HTERT RPE-1 (cell line): ENCODE data around the gene CDH22.

ENCODE experiments used
- in situ Hi-C: fragments of 300-500 bp; cut with MboI; formaldehyde crosslinking; loops from 4 replicates; pipeline ENCODE4 v1.14.3; 2020; ENCODE audit warnings: low sequenced_read_pairs

The CDH22 gene

DNA sequence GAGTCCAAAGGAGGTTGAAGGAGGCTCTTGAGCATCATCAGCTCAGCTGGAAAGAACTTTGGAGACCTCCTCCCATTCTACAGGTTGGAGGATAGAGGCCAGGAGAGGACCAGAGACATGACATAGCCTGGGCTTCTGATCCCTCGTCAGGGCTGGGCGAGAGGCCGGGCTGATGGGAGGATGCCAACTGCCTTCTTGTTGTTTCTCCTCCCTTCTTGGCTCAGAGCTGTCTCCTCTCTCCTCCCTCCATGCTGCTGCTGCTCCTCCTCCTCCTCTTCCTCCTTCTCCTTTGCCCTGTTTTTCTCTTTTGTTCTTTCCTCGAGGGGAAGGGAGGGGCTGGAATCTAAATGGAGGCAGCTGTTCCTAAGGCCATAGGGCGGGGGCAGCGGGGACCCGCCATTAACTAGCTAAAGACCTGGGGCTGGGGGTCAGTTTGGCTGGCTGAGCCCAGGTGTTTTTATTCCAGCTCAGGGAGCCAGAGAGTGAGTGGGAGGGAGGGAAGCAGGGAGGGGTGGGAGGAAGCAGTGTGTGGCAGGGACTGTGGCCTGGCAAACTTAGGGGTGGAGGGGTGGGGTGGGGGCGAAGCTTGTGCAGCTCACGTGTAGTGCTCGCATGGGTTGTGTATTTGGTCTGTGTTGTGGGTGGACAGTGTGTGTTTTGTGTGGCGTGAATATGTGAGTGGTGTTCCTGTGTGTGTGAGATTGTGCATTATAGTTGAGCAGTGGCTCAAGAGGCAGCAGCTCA lies 105.4 kb downstream of the CDH22 start:
- in situ Hi-C loops: no loop called here

GRCh38 chr20:46200582-46201570 lies 107.4 kb downstream of the CDH22 start:
- in situ Hi-C loops: no loop called here

DNA sequence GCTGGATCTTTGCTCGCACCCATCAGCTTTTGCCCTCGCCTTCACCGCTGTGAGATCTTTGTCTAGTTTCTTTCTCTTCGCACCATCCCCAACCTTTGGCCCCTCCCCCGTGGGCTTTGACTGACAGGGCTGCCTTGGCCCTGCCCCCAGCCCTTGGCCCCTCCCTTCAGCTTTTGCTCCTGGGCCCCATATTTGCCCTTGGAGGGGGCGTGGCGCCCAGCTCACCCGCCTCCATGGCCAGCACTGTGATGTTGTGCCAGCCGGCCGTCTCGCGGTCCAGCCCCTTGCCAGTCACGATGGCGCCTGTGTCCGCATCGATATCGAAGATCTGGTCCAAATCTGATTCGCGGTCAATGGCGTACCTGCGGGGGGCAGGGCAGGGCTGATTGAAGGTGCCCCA lies 109.1 kb downstream of the CDH22 start:
- in situ Hi-C loops: no loop called here

GRCh38 chr20:46196990-46197389 lies 111.3 kb downstream of the CDH22 start:
- in situ Hi-C loops: no loop called here

GRCh38 chr20:46195264-46196036 lies 112.8 kb downstream of the CDH22 start:
- in situ Hi-C loops: no loop called here

DNA sequence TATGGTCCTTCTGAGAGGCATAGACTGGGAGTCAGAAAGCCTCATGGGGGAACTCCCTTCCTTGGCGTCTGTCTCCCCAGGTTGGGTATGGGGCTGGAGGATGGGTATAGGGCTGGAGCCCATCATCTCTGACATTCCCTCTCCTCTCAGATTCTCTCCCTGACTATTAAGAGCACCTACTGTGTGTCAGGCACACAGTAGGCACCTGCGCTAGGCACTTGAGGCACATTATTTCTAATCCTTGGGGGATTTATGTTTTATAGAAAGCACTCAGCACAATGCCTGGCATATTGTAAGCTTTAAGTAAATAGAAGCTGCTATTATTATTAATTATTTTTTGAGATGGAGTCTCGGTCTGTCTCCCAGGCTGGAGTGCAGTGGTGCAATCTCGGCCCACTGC lies 113.9 kb downstream of the CDH22 start:
- in situ Hi-C loops: no loop called here

- in situ Hi-C loops: no loop called here
These were observed 115.8 kb downstream of the CDH22 start for GRCh38 chr20:46192376-46192944.

GRCh38 chr20:46191611-46192010 lies 116.7 kb downstream of the CDH22 start:
- in situ Hi-C loops: no loop called here

DNA sequence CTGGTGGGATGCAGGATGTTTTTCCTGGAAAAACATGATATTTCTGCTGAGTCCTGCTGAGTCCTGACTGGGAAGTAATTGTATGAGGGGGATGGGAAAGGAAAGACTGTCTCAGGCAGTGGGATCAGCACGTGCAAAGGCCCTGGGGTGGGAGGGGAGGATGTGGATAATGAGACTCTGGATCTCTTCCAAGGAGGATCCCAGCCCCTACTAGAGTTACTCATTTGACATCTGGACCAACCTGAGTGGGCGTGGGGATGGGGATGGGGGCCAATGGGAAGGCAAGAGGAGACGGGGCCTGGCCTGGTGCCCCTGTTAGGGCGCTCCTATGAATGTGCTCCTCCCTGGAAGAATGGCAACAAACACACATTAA lies 117.1 kb downstream of the CDH22 start:
- in situ Hi-C loops: no loop called here

- in situ Hi-C loops: no loop called here
These were observed 117.7 kb downstream of the CDH22 start for GRCh38 chr20:46190478-46191167.

- in situ Hi-C loops: no loop called here
These were observed 119.3 kb downstream of the CDH22 start for GRCh38 chr20:46188866-46189541.

DNA sequence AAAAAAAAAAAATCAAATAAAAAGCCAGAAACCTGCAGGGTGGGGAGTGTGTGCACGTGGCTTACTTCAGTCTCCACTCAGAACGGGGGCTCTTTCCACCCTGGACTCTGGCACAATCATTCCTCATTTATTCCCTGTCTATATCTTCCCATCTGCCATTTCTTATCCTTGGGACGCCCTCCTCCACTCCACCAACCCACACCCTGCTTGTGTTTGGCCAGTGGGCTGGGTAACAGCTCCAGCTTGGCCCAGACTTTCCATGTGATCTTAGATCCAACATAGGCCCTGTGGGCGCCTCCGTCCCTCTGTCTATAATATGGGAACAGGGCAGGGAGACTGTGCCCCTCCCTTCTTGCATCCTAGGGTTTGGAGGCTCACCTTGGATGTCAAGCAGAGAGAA lies 122.1 kb downstream of the CDH22 start:
- in situ Hi-C loops: no loop called here

DNA sequence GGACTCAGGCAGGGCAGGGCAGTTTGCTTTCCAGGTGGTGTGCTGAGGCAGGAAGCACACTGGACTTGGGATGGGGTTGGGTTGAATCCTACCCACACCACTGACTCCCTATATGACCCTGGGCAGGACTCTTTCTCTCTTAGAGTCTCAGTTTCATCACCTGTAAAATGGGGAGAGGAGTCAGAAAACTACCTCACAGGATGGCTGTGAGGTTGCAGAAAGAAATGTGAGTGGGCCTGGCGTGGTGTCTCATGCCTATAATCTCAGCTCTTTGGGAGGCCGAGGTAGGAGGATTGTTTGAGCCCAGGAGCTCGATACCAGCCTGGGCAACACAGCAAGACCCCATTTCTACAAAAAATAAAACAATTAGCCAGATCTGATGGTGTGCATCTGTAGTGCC lies 122.9 kb downstream of the CDH22 start:
- in situ Hi-C loops: no loop called here

GRCh38 chr20:46183768-46184167 lies 124.5 kb downstream of the CDH22 start:
- in situ Hi-C loops: no loop called here

- in situ Hi-C loops: no loop called here
These were observed 125.8 kb downstream of the CDH22 start for GRCh38 chr20:46182276-46183200.

GRCh38 chr20:46179862-46180261 lies 128.4 kb downstream of the CDH22 start:
- in situ Hi-C loops: no loop called here

DNA sequence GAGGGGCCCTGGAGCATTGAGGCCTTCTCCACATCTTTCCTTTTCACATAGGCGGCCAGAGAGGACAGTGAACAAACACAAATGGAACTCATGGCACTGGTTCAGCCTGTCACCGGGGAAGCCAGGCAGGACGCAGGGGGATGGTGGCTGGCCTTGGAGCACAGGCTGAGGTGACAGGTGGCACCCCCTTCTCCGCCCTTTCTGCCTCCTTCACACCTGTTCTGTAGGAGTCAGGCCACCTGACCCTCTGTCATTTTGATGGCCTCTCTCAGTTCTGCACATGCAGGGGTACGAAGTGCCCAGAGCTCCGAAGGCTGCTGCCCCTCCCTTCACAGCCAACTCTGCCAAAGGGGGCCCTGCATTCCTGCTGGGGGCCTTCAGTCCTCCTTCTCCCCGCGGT lies 129.4 kb downstream of the CDH22 start:
- in situ Hi-C loops: no loop called here

DNA sequence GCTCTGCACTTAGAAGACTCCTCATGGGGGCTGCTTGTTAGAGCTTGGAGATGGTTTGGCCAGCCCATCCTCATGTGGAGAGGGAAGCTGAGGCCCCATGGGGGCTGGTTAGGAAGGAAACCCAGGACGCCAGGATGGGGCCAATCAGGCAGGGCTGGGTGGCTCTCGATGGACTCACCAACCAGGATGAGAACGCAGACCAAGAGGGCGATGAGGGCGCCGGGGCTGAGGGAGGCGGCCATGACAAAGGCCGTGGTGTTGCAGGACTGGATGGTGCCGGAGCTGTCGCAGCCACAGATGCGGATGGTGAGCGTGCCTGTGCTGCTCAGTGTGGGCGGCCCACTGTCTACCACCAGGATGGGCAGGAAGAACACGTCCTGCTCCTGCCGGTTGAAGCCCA lies 130.5 kb downstream of the CDH22 start:
- in situ Hi-C loops: no loop called here
